Endothelial cell of umbilical vein (primary cell): ENCODE measurements around the gene GLB1L. TPM values are rescaled to one million over a fixed set of nuclear protein-coding genes. Genes with fewer than 3 reads are reported as not detected.

Experiments used
- BruUV-seq: library from RNA; stranded (reverse); fragments of 400-500 nt; replicated peaks from 2 replicates; lab custom pipeline; 2021; lab: Mats Ljungman, UMichigan
- CTCF ChIA-PET: fragments of 300-600, 350-600 bp; sonication (Branson Sonifier 250); formaldehyde crosslinking; loops from one replicate; lab custom pipeline; 2021; ENCODE audit warnings: antibody characterized with exemption, inconsistent platforms; lab: Charles Lee
- POLR2A ChIA-PET: fragments of 300-600, 350-600 bp; sonication (Branson Sonifier 250); formaldehyde crosslinking; loops from one replicate; lab custom pipeline; 2021; ENCODE audit warnings: antibody characterized with exemption, inconsistent platforms; lab: Charles Lee
- DNase-seq: peaks from one replicate; pipeline ENCODE4 v3.0.0-alpha.2; 2011; ENCODE audit warnings: low read depth, low spot score
- FAIRE-seq: peaks from 2 replicates; lab custom pipeline; 2011; peaks lifted over from hg19 to GRCh38; lab: Jason Lieb, UNC
- H2AFZ ChIP-seq: 2 replicates; pipeline ENCODE4 v1.6.0; 2012; ENCODE audit warnings: low read depth, low read length, control low read depth, inconsistent platforms
- H3K27ac ChIP-seq: 2 replicates; pipeline ENCODE4 v1.5.1; 2011; ENCODE audit warnings: low read depth, mild to moderate bottlenecking, control low read depth, low read length, moderate library complexity; ENCODE audit not compliant: insufficient read depth
- H3K27me3 ChIP-seq, 2 experiments: 2 replicates each; pipeline versions ENCODE4 v1.6.0 to v1.6.1; 2011; ENCODE audit warnings: low read length in 2 of 2, mixed read lengths in 1 of 2; ENCODE audit not compliant: control insufficient read depth in 2 of 2, insufficient read depth in 2 of 2
- H3K36me3 ChIP-seq, 2 experiments: 2 replicates in 1 of 2; 3 replicates in 1 of 2; pipeline ENCODE4 v1.5.1; 2011; ENCODE audit warnings: low read length in 2 of 2, mild to moderate bottlenecking in 1 of 2, moderate library complexity in 1 of 2; ENCODE audit not compliant: control insufficient read depth in 2 of 2, insufficient read depth in 2 of 2; ENCODE audit errors: extremely low read depth in 1 of 2
- H3K4me1 ChIP-seq: 3 replicates; pipeline ENCODE4 v1.5.1; 2011; ENCODE audit warnings: mild to moderate bottlenecking, low read length; ENCODE audit not compliant: control insufficient read depth, insufficient read depth; ENCODE audit errors: extremely low read depth
- H3K4me2 ChIP-seq: 2 replicates; pipeline ENCODE4 v1.6.1; 2011; ENCODE audit warnings: low read length, control low read depth, mixed read lengths; ENCODE audit not compliant: insufficient read depth
- H3K4me3 ChIP-seq, 3 experiments: fragments of 200-600 bp in 1 of 3; sonication (generic), shearing (Covaris generic) in 1 of 3; replicated peaks in 1 of 3; 2 replicates each; pipeline ENCODE4 v1.5.1; 2011 to 2016; ENCODE audit warnings: control low read depth in 3 of 3, low read length in 3 of 3, mild to moderate bottlenecking in 2 of 3, inconsistent platforms in 1 of 3, low read depth in 1 of 3, moderate library complexity in 1 of 3; ENCODE audit not compliant: insufficient read depth in 1 of 3
- H3K79me2 ChIP-seq: 2 replicates; pipeline ENCODE4 v1.6.0; 2012; ENCODE audit warnings: low read length, inconsistent platforms; ENCODE audit not compliant: control insufficient read depth, insufficient read depth
- H3K9ac ChIP-seq: replicated peaks from 2 replicates; pipeline ENCODE3; 2011; ENCODE audit warnings: low read length, control low read depth; ENCODE audit not compliant: insufficient read depth; ENCODE audit errors: extremely low read depth
- H3K9me1 ChIP-seq: replicated peaks from 3 replicates; pipeline ENCODE4 v1.6.0; 2011; ENCODE audit warnings: mild to moderate bottlenecking, low read length; ENCODE audit not compliant: control insufficient read depth, insufficient read depth; ENCODE audit errors: extremely low read depth
- H3K9me3 ChIP-seq: replicated peaks from 2 replicates; pipeline ENCODE4 v1.5.1; 2012; ENCODE audit warnings: low read length, inconsistent platforms; ENCODE audit not compliant: control insufficient read depth, insufficient read depth
- H4K20me1 ChIP-seq: replicated peaks from 2 replicates; pipeline ENCODE3; 2011; ENCODE audit warnings: mild to moderate bottlenecking, low read length; ENCODE audit not compliant: control insufficient read depth, insufficient read depth; ENCODE audit errors: extremely low read depth
- EZH2 ChIP-seq: IDR thresholded peaks from 2 replicates; pipeline ENCODE4 v1.6.1; 2012; ENCODE audit warnings: borderline replicate concordance, low read depth, mild to moderate bottlenecking, moderate library complexity, low read length, inconsistent platforms; ENCODE audit not compliant: severe bottlenecking
- FOS ChIP-seq: IDR thresholded peaks from 2 replicates; pipeline ENCODE4 v1.6.1; 2011; ENCODE audit warnings: mild to moderate bottlenecking, low read length, moderate library complexity, borderline replicate concordance; ENCODE audit not compliant: insufficient read depth
- POLR2A ChIP-seq: IDR thresholded peaks from 2 replicates; pipeline ENCODE4 v1.6.1; 2012; ENCODE audit warnings: low read depth, mild to moderate bottlenecking, control low read depth, low read length
- POLR2AphosphoS5 ChIP-seq: IDR thresholded peaks from 2 replicates; pipeline ENCODE4 v1.6.1; 2012; ENCODE audit warnings: low read depth, mild to moderate bottlenecking, control low read depth, low read length, moderate library complexity; ENCODE audit not compliant: insufficient read depth
- dilution Hi-C: fragments of 300-500 bp; cut with MboI; formaldehyde crosslinking; loops from one replicate; pipeline ENCODE4 v1.15.0; 2019; ENCODE audit warnings: low sequenced_read_pairs; ENCODE audit not compliant: extremely low pct_ligation_motif_present
- intact Hi-C: fragments of 100-400 bp; cut with micrococcal nuclease; formaldehyde crosslinking; loops from one replicate; pipeline ENCODE4 v1.10.0; 2022
- polyA plus RNA-seq, 4 experiments: library from polyadenylated mRNA; depleted of rRNA in 3 of 4; stranded (reverse) in 3 of 4; unstranded in 1 of 4; fragments of >200 nt; gene quantifications; 2 replicates each; pipeline versions ENCODE4 v1.2.1 to v1.2.3, GENCODE V29; 2011 to 2012; ENCODE audit warnings: missing spikeins in 1 of 4
- total RNA-seq: library from RNA; stranded (reverse); gene quantifications from 2 replicates; pipeline ENCODE4 v1.2.3, GENCODE V29; 2021
- TF ChIP-seq, protein P1 (sequence below): IDR thresholded peaks from 2 replicates; pipeline ENCODE4 v1.6.1; 2011; ENCODE audit not compliant: insufficient read depth, insufficient read length

GLB1L gene
- total and polyA plus RNA-seq, 2 donors (not counting 3 experiments of a cell fraction or from before 2014, with no cell fraction given), result 9.2 to 11.9 TPM

DNA sequence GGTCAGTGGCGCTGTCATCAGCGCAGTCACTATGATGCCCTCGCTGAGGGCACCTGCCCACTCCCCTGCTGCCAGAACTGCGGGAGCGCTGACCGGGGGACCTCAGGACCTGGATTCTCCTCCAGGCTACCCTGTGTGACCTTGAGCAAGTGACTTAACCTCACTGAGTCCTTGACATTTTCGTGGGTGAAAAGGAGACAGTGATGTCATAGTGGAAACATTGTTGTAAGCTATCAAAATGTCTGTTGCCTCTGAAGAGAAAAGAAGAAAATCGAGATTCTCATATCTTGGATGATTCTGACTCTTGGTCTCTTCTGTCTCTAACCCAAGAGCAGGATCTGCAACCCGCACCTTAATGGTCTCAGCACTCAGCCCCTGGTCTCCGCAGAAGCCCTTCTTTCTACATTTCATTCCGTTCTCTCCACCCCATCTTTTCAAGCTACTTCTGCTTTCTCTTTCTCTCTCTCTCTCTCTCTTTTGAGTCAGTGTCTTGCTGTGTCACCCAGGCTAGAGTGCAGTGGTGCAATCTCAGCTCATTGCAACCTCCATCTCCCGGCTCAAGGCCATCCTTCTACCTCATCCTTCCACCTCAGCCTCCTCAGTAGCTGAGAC is 9.5 kb upstream of the GLB1L start:
- POLR2A ChIA-PET, result interaction anchor here (0.6 to 1.3 kb wide), 2 partner anchors 10 to 24 kb away, joined by 3 to 5 read pairs; partner anchors contain the start of genes GLB1L and STK16
- no peaks in the 10 kb centered on the region for H3K9me3 ChIP-seq
- CTCF ChIA-PET, result interaction anchor here (1.0 to 1.4 kb wide), 5 partner anchors 10 to 100 kb away, joined by 3 to 4 read pairs (median 3); partner anchors contain the start of genes DNAJB2, GLB1L and STK16
- no peaks in the 10 kb centered on the region for H3K9me1 ChIP-seq
- H4K20me1 ChIP-seq, result no peaks in the 10 kb centered on the region
- H3K4me2 ChIP-seq, result peak overlapping the region; percentile 78
- no TSS peak for BruUV-seq
- no peaks in the 10 kb centered on the region for H3K36me3 ChIP-seq
- H2AFZ ChIP-seq, result peak overlapping the region; percentile 92
- H3K4me1 ChIP-seq, result peaks cover 29% of the 10 kb centered on the region
- DNase-seq, result no peak
- no peaks in the 10 kb centered on the region for H3K79me2 ChIP-seq
- H3K27me3 ChIP-seq, result peaks cover 18 to 19% of the 10 kb centered on the region in 2 experiments
- TF ChIP-seq, protein P1, sequence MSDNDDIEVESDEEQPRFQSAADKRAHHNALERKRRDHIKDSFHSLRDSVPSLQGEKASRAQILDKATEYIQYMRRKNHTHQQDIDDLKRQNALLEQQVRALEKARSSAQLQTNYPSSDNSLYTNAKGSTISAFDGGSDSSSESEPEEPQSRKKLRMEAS, result no peak
- no peak for TF ChIP-seq POLR2A
- no peak for TF ChIP-seq FOS
- no peak for TF ChIP-seq POLR2AphosphoS5
- peak; percentile 94 for TF ChIP-seq EZH2
- no peak overlapping the region for H3K27ac ChIP-seq
- no peak overlapping the region for H3K9ac ChIP-seq
- intact Hi-C loops, result no loop called here
- dilution Hi-C loops, result no loop called here
- H3K4me3 ChIP-seq, result peak overlapping the region in 2 of 3 experiments; percentile 32 to 53
- no peak for FAIRE-seq
